Measurements from ENCODE around the gene NUTM2D.
A peak's percentile ranks its signal among the peaks of the same experiment; 100 is the strongest.
"Not testable (repeated sequence)": the region's sequence is repeated elsewhere in the genome, so short reads cannot be mapped to it uniquely, and the experiment has no call there.

Gene NUTM2D, protein sequence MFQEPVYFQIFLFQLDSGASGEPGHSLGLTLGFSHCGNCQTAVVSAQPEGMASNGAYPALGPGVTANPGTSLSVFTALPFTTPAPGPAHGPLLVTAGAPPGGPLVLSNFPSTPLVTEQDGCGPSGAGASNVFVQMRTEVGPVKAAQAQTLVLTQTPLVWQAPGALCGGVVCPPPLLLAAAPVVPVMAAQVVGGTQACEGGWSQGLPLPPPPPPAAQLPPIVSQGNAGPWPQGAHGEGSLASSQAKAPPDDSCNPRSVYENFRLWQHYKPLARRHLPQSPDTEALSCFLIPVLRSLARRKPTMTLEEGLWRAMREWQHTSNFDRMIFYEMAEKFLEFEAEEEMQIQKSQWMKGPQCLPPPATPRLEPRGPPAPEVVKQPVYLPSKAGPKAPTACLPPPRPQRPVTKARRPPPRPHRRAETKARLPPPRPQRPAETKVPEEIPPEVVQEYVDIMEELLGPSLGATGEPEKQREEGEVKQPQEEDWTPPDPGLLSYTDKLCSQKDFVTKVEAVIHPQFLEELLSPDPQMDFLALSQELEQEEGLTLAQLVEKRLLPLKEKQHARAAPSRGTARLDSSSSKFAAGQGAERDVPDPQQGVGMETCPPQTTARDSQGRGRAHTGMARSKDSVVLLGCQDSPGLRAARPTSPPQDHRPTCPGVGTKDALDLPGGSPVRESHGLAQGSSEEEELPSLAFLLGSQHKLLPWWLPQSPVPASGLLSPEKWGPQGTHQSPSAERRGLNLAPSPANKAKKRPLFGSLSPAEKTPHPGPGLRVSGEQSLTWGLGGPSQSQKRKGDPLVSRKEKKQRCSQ

DNA sequence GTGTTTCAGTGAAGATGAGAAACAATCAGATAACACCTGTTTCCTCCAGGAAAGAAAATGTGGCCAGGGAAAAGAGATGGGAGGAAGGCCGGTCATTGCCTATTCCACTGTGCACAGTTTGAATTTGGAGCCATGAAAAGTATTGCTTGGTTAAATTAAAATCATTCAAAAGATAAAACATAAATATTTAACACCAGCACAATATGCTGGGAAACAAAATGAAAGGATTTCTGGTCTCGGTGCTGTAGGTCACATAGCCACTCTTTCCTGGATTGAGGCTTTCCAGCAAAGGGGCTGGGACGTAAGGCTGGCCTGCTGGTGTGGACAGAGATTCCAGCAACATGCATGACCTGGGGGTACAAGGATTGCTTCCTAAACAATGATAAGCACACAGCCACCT lies at the start of gene NUTM2D:
NUTM2D (plus strand) TSS at position 301 of the 400 bp plus-strand sequence. CDS start 522 bp downstream, outside the sequence.
- not testable (repeated sequence) for H3K27me3 ChIP-seq (replicated peaks; ENCODE audit: control insufficient read depth, insufficient read depth, low read length); H3K36me3 ChIP-seq (ENCODE audit: control insufficient read depth, insufficient read depth, low read length); H3K4me3 ChIP-seq (replicated peaks; ENCODE audit: low read depth, low read length)

DNA sequence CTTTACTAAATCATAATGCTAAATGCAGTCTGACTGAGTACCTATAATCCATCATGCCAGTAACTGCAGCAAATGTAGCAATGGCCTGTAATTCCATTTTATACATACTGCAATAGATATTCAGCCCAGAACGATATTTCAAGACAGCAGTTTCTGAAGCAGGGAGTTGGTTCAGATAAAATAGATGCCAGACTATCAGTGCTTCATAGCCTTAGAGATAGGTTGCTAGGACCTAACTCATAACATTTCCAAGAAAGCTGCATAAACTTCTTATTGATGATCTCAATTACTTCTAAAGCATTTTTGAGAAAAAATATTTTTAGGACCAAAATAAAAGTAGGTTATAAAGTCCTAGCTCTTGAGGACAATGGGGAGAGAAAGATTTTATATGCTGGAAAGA lies 48.8 kb upstream of the NUTM2D start:
- H3K27me3 ChIP-seq (replicated peaks; ENCODE audit: control insufficient read depth, insufficient read depth, low read length); H3K4me3 ChIP-seq (replicated peaks; ENCODE audit: low read depth, low read length); H3K36me3 ChIP-seq (ENCODE audit: control insufficient read depth, insufficient read depth, low read length); DNase-seq (ENCODE audit: extremely low read depth, insufficient read length): not testable (repeated sequence)

More for the DNA sequence above, at the start of gene NUTM2D:
- not testable (repeated sequence) for DNase-seq (ENCODE audit: extremely low read depth, insufficient read length)

DNA sequence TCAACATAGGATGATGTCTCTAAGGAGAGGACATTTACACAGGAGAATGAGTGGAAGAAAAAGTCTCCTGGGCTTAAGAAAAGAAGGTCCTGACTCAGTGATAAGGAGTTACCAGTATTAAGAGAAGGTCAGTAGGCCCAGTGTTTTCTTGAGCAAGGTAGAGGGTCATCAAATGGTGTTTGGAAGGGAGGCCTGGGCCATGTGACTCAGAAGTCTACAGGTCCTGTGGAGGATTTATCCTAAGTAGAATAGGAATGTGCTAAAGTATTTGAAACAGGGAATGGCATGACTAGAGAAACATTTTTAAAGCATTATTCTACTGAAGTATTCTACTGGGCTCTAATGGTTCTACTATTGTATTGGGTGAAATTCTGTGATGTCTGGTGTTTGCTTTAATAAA lies 47.9 kb upstream of the NUTM2D start:
- not testable (repeated sequence) for H3K4me3 ChIP-seq (replicated peaks; ENCODE audit: low read depth, low read length); H3K27me3 ChIP-seq (replicated peaks; ENCODE audit: control insufficient read depth, insufficient read depth, low read length); H3K36me3 ChIP-seq (ENCODE audit: control insufficient read depth, insufficient read depth, low read length); DNase-seq (ENCODE audit: extremely low read depth, insufficient read length)

DNA sequence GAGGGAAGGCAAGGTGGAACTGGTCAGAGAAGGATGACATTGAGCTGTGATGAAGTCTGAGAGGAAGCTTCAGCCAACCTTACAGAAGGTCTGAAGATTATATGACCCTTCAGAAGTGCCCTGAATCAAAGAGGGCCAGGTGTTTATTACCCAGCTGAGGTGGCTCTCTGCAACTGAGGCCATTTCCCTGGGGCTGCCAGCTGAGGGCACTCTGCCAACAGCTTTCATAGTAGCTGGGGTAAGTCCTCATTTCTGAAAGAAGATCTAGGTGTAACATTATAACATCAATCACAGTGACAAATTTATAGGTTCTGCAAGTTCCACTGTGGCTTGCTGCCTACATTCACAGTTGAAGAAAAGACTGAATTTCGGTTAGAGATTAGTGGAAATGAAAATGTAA lies 46.0 kb upstream of the NUTM2D start:
- not testable (repeated sequence) for H3K27me3 ChIP-seq (replicated peaks; ENCODE audit: control insufficient read depth, insufficient read depth, low read length); DNase-seq (ENCODE audit: extremely low read depth, insufficient read length); H3K4me3 ChIP-seq (replicated peaks; ENCODE audit: low read depth, low read length); H3K36me3 ChIP-seq (ENCODE audit: control insufficient read depth, insufficient read depth, low read length)

DNA sequence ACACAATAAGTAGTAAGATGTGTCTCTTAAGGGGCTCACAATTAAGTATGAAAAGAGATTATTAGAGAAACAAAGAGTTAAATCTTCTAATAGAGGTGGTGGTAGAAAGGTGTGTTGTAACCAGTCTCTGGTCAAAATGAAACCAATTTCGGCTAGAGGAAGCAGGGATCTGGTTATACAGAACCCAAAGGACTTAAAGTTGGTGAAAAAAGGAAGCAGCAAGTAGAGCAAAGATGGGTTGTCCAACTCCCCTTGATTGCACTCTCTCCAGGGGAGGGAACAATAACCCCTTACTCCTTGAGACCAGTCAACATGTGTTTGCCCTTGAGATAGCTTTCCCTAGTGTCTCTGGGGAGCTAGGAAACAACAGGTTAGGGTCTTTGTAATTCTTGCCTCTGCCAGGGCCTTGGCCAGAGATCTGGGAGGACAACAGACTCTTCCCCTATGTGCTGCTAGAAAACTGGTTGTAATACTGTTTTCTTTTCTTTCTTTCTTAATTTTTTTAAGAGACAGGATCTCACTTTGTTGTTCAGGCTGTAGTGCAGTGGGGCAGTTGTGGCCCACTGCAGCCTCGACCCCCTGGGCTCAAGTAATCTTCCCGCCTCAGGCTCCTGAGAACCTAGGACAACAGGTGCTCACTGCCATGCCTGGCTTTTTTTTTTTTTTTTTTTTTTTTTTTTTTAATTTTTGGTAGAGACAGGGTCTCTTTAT lies 43.7 kb upstream of the NUTM2D start:
- not testable (repeated sequence) for H3K27me3 ChIP-seq (replicated peaks; ENCODE audit: control insufficient read depth, insufficient read depth, low read length); H3K4me3 ChIP-seq (replicated peaks; ENCODE audit: low read depth, low read length); DNase-seq (ENCODE audit: extremely low read depth, insufficient read length); H3K36me3 ChIP-seq (ENCODE audit: control insufficient read depth, insufficient read depth, low read length)

DNA sequence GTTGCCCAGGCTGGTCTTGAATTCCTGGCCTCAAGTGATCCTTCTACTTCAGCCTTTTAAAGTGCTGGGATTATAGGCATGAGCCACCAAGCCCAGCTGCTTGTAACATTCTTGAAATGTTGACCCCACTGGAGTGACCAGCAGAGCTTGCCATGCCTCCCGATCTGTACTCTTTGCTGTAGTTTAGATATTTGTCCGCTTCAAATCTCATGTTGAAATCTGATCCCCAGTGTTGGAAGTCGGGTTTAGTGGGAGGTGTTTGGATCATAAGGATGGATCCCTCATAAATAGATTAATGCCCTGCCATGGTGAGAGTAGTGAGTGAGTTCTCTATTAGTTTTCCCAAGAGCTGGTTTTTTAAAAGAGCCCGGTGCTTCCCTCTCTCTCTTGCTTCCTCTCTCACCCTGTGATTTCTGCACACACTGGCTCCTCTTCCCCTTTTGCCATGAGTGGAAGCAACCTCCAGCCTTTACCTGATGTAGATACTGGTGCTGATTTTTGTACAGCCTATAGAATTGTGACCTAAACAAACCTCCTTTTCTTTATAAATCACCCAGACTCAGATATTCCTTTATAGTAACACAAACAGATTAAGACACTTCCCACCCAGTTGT lies 43.1 kb upstream of the NUTM2D start:
- H3K36me3 ChIP-seq (ENCODE audit: control insufficient read depth, insufficient read depth, low read length); DNase-seq (ENCODE audit: extremely low read depth, insufficient read length); H3K27me3 ChIP-seq (replicated peaks; ENCODE audit: control insufficient read depth, insufficient read depth, low read length); H3K4me3 ChIP-seq (replicated peaks; ENCODE audit: low read depth, low read length): not testable (repeated sequence)

DNA sequence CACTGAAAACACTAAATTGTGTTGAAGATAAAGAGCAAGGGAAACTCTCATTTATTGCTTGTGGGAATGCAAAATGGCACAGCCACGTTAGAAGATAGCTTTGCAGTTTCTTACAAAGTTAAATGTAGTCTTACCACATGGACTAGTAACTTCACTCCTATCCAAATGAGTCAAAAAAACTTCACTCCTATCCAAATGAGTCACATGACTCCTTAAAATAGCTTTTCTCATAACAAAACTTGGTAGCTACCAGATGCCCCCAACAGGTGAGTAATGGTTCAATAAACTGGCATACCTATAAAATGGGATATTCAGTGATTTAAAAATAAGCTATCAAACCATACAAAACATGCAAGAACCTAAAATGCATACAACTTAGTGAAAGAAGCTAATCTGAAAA lies 36.0 kb upstream of the NUTM2D start:
- DNase-seq (ENCODE audit: extremely low read depth, insufficient read length); H3K36me3 ChIP-seq (ENCODE audit: control insufficient read depth, insufficient read depth, low read length); H3K27me3 ChIP-seq (replicated peaks; ENCODE audit: control insufficient read depth, insufficient read depth, low read length); H3K4me3 ChIP-seq (replicated peaks; ENCODE audit: low read depth, low read length): not testable (repeated sequence)

DNA sequence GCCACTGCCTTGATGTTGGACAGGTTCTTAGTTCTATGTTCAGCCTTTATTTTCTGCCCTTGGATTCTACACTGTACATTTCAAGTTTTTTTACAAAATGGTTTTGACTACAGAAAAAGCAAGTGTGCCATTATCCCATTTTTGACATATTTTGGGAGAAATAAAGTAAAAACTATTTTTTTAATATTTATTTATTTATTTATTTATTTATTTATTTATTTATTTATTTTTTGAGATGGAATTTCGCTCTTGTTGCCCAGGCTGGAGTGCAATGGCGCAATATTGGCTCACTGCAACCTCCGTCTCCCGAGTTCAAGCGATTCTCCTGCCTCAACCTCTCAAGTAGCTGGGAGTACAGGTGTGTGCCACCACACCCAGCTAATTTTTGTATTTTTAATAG lies 33.0 kb upstream of the NUTM2D start:
- not testable (repeated sequence) for H3K4me3 ChIP-seq (replicated peaks; ENCODE audit: low read depth, low read length); H3K27me3 ChIP-seq (replicated peaks; ENCODE audit: control insufficient read depth, insufficient read depth, low read length); DNase-seq (ENCODE audit: extremely low read depth, insufficient read length); H3K36me3 ChIP-seq (ENCODE audit: control insufficient read depth, insufficient read depth, low read length)

DNA sequence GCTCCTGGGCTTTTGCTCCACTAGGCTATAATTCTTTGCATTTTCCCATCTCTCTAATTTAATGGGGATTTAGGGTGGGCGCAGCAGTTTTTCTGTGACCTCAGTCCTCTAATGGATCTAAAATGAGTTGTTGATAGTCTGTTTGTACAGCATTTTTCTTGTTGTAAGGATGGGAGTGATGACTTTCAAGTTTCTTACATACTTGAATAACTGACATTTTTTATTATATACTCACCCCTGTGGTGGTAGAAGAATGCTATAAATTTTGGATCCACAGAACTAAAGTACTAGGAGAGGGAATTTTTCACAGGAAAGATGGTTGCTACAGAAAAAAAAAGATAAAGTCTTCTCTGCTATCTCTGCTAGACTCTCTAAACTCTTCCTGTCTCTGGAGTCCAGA lies 29.6 kb upstream of the NUTM2D start:
- H3K27me3 ChIP-seq (replicated peaks; ENCODE audit: control insufficient read depth, insufficient read depth, low read length); DNase-seq (ENCODE audit: extremely low read depth, insufficient read length); H3K36me3 ChIP-seq (ENCODE audit: control insufficient read depth, insufficient read depth, low read length); H3K4me3 ChIP-seq (replicated peaks; ENCODE audit: low read depth, low read length): not testable (repeated sequence)

DNA sequence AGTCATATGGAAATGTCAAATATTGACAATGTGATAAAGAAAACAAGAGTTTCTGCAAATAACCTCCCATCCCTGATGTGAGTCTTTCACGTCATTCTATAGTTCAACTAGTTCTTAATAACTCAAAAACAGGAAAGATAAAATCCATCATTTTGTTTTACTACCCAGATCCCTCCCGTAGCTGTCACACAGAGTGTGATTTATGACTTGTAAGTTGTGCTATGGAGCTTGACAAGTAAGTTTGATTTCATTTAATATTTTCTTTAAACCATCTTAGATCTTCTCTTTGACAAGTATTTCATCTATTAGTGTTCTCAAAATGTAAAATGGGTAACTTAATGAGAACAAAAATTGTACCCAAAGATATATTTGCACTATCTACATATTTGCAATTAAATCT lies 28.4 kb upstream of the NUTM2D start:
- H3K4me3 ChIP-seq (replicated peaks; ENCODE audit: low read depth, low read length); H3K36me3 ChIP-seq (ENCODE audit: control insufficient read depth, insufficient read depth, low read length); H3K27me3 ChIP-seq (replicated peaks; ENCODE audit: control insufficient read depth, insufficient read depth, low read length); DNase-seq (ENCODE audit: extremely low read depth, insufficient read length): not testable (repeated sequence)

DNA sequence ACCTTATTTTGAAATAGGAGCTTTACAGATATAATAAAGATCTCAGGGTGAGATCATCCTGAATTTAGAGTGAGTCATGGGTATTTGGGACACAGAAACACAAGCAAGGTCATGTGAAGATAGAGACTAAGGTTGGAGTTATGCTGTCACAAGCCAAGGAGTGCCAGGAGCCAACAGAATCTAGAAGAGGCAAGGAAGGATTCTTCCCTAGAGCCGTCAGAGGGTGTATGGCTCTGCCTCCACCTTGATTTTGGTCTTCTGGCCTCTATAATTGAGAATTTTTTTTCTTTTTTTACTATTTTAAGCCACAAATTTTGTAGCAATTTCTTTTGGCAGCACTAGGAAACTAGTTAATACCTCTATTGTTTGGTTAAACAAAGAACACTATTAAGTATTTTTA lies 24.9 kb upstream of the NUTM2D start:
- DNase-seq (ENCODE audit: extremely low read depth, insufficient read length); H3K36me3 ChIP-seq (ENCODE audit: control insufficient read depth, insufficient read depth, low read length); H3K4me3 ChIP-seq (replicated peaks; ENCODE audit: low read depth, low read length); H3K27me3 ChIP-seq (replicated peaks; ENCODE audit: control insufficient read depth, insufficient read depth, low read length): not testable (repeated sequence)

DNA sequence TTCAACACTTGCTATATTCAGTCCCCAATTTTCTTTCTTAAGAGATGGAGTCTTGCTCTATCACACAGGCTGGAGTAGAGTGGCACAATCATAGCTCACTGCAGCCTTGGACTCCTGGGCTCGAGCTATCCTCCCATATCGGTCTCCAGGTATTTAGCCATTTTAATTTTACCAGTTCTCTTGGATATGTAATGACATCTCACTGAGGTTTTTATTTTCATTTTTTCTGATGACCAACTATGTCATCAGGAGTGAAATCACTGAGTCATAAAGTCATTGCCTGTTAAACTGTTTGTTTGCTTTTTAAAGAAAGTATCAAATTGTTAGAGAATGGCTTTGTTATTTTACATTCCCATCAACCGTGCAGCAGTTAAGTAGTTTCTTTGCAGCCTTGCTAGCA lies 17.1 kb upstream of the NUTM2D start:
- H3K36me3 ChIP-seq (ENCODE audit: control insufficient read depth, insufficient read depth, low read length); H3K4me3 ChIP-seq (replicated peaks; ENCODE audit: low read depth, low read length); H3K27me3 ChIP-seq (replicated peaks; ENCODE audit: control insufficient read depth, insufficient read depth, low read length); DNase-seq (ENCODE audit: extremely low read depth, insufficient read length): not testable (repeated sequence)

DNA sequence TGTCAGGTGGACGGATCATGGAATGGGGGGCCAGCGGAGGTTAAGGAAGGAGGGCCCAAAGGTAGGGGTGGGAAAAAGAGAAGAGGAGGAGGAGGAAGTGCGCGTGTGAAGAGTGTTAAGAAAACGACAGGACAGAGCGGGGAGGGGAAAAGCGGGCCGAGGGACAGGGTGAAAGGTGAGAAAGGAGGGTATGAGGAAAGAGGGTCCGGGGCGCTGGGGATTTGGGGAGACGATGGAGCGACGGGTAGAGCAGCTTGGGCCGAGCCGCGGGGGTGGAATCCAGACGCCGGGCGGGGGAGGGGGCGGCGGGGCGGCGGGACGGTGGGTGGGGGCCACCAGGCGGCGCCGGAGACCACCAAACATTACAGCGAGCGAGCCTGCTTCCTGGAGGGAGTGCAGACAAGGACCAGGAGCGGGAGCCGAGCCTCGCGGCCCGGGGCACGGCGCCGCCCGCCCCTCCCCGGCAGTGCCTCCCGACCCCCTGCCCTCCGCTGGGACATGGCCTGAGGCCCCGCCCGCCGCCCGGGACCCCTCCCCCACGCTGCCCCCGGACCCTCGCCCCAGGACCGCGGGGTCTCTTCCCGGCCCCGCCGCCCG lies 15.9 kb upstream of the NUTM2D start:
- H3K36me3 ChIP-seq (ENCODE audit: control insufficient read depth, insufficient read depth, low read length); H3K27me3 ChIP-seq (replicated peaks; ENCODE audit: control insufficient read depth, insufficient read depth, low read length); DNase-seq (ENCODE audit: extremely low read depth, insufficient read length): not testable (repeated sequence)
- peak overlapping the region; percentile 59 for H3K4me3 ChIP-seq (replicated peaks; ENCODE audit: low read depth, low read length)

Measured in GM06990 (cell line).